Neuron (in vitro differentiated cells): ENCODE data around the gene HYPK.
"Not testable (repeated sequence)": the region's sequence is repeated elsewhere in the genome, so short reads cannot be mapped to it uniquely, and the experiment has no call there.

Source experiments
- H2AFZ ChIP-seq: one replicate; pipeline ENCODE4 v1.6.1; 2013; ENCODE audit warnings: low read depth, mild to moderate bottlenecking, inconsistent platforms, low read length, moderate library complexity
- H3K27me3 ChIP-seq: one replicate; pipeline ENCODE4 v1.6.1; 2013; ENCODE audit warnings: low read length; ENCODE audit not compliant: insufficient read depth
- H3K36me3 ChIP-seq: one replicate; pipeline ENCODE4 v1.6.1; 2013; ENCODE audit warnings: low read length; ENCODE audit not compliant: insufficient read depth
- H3K4me1 ChIP-seq: one replicate; pipeline ENCODE4 v1.6.1; 2013; ENCODE audit warnings: low read length; ENCODE audit not compliant: insufficient read depth
- H3K4me3 ChIP-seq: 2 replicates; pipeline ENCODE4 v1.5.1; 2013; ENCODE audit warnings: mild to moderate bottlenecking, low read length, moderate library complexity
- H3K9me3 ChIP-seq: one replicate; pipeline ENCODE4 v1.6.1; 2013; ENCODE audit warnings: low read length

The HYPK gene

GRCh38 chr15:43808435-43808950 is 8.1 kb downstream of the HYPK start:
- H3K27me3 ChIP-seq, result no peaks in the 10 kb centered on the region
- no peaks in the 10 kb centered on the region for H3K4me1 ChIP-seq
- H3K4me3 ChIP-seq, result no peak overlapping the region
- no peak overlapping the region for H2AFZ ChIP-seq
- no peaks in the 10 kb centered on the region for H3K9me3 ChIP-seq
- peaks cover 82% of the 10 kb centered on the region for H3K36me3 ChIP-seq

GRCh38 chr15:43808960-43809678 is 8.7 kb downstream of the HYPK start:
- H3K9me3 ChIP-seq, result no peaks in the 10 kb centered on the region
- peaks cover 86% of the 10 kb centered on the region for H3K36me3 ChIP-seq
- no peaks in the 10 kb centered on the region for H3K4me1 ChIP-seq
- no peaks in the 10 kb centered on the region for H3K27me3 ChIP-seq
- H3K4me3 ChIP-seq, result no peak overlapping the region
- no peak overlapping the region for H2AFZ ChIP-seq

GRCh38 chr15:43815064-43815463 is 14.7 kb downstream of the HYPK start:
- not testable (repeated sequence) for H3K4me3 ChIP-seq, H3K9me3 ChIP-seq, H3K27me3 ChIP-seq, H3K4me1 ChIP-seq, H2AFZ ChIP-seq
- H3K36me3 ChIP-seq, result peaks cover 55% of the 10 kb centered on the region

GRCh38 chr15:43821505-43821904 is 21.1 kb downstream of the HYPK start:
- Histone ChIP-seq H3K4me3 (no peak overlapping the region), H3K4me1 (peaks cover 7% of the 10 kb centered on the region), H3K36me3 (peaks cover 8% of the 10 kb centered on the region), H2AFZ (no peak overlapping the region), H3K27me3 (no peaks in the 10 kb centered on the region), H3K9me3 (no peaks in the 10 kb centered on the region)

GRCh38 chr15:43824302-43825246 is 24.2 kb downstream of the HYPK start, which contains the start of gene MFAP1:
TSS of gene MFAP1 (minus strand) at chr15:43824690. CDS start at chr15:43824569, 121 bp downstream.
- no peaks in the 10 kb centered on the region for H3K27me3 ChIP-seq
- H3K4me3 ChIP-seq, result peak within 1 kb of the TSS; percentile 80
- H2AFZ ChIP-seq, result peak within 1 kb of the TSS; percentile 82
- peaks cover 10% of the 10 kb centered on the region for H3K36me3 ChIP-seq
- no peaks in the 10 kb centered on the region for H3K9me3 ChIP-seq
- peaks cover 16% of the 10 kb centered on the region for H3K4me1 ChIP-seq

GRCh38 chr15:43825305-43825704 is 24.9 kb downstream of the HYPK start:
- H3K4me1 ChIP-seq, result peaks cover 16% of the 10 kb centered on the region
- not testable (repeated sequence) for H3K27me3 ChIP-seq, H3K36me3 ChIP-seq, H3K4me3 ChIP-seq, H3K9me3 ChIP-seq, H2AFZ ChIP-seq

GRCh38 chr15:43826029-43826507 is 25.7 kb downstream of the HYPK start:
- Histone ChIP-seq H3K36me3 (peaks cover 8% of the 10 kb centered on the region), H3K4me1 (peaks cover 16% of the 10 kb centered on the region), H3K27me3 (no peaks in the 10 kb centered on the region), H3K4me3 (peak overlapping the region; percentile 48), H2AFZ (peak overlapping the region; percentile 50), H3K9me3 (no peaks in the 10 kb centered on the region)

GRCh38 chr15:43826508-43827341 is 26.3 kb downstream of the HYPK start, which contains the start of gene WDR76:
TSS of gene WDR76 (plus strand) at chr15:43827002. CDS start at chr15:43827033, 31 bp downstream.
- Histone ChIP-seq H3K4me1 (peaks cover 16% of the 10 kb centered on the region), H3K9me3 (no peaks in the 10 kb centered on the region), H3K36me3 (peaks cover 6% of the 10 kb centered on the region), H3K4me3 (peak within 1 kb of the TSS; percentile 48), H2AFZ (peak within 1 kb of the TSS; percentile 50), H3K27me3 (no peaks in the 10 kb centered on the region)

- peak overlapping the region; percentile 48 for H3K4me3 ChIP-seq
- H3K9me3 ChIP-seq, result no peaks in the 10 kb centered on the region
- H2AFZ ChIP-seq, result no peak overlapping the region
- no peaks in the 10 kb centered on the region for H3K27me3 ChIP-seq
- peaks cover 16% of the 10 kb centered on the region for H3K4me1 ChIP-seq
- H3K36me3 ChIP-seq, result peaks cover 9% of the 10 kb centered on the region
These were observed 27.8 kb downstream of the HYPK start for GRCh38 chr15:43828061-43828657.

- not testable (repeated sequence) for H2AFZ ChIP-seq, H3K36me3 ChIP-seq, H3K9me3 ChIP-seq, H3K27me3 ChIP-seq, H3K4me3 ChIP-seq
- H3K4me1 ChIP-seq, result peaks cover 11% of the 10 kb centered on the region
These were observed 29.6 kb downstream of the HYPK start for GRCh38 chr15:43829951-43830540.

GRCh38 chr15:43830691-43831275 is 30.4 kb downstream of the HYPK start:
- peaks cover 14% of the 10 kb centered on the region for H3K36me3 ChIP-seq
- H3K9me3 ChIP-seq, H3K27me3 ChIP-seq, H2AFZ ChIP-seq, H3K4me3 ChIP-seq: not testable (repeated sequence)
- H3K4me1 ChIP-seq, result peaks cover 11% of the 10 kb centered on the region
